NOMO-1 treated with DMSO at 0.1 percent for 48 hours (cell line): ENCODE results near the gene PBXIP1.
A peak's percentile ranks its signal among the peaks of the same experiment; 100 is the strongest.
"Not testable (repeated sequence)": the region's sequence is repeated elsewhere in the genome, so short reads cannot be mapped to it uniquely, and the experiment has no call there.

Experiments used
- DNase-seq: peaks from one replicate; lab custom pipeline; 2025; ENCODE audit not compliant: unreplicated experiment; lab: John Stamatoyannopoulos, UW

The PBXIP1 gene

DNA sequence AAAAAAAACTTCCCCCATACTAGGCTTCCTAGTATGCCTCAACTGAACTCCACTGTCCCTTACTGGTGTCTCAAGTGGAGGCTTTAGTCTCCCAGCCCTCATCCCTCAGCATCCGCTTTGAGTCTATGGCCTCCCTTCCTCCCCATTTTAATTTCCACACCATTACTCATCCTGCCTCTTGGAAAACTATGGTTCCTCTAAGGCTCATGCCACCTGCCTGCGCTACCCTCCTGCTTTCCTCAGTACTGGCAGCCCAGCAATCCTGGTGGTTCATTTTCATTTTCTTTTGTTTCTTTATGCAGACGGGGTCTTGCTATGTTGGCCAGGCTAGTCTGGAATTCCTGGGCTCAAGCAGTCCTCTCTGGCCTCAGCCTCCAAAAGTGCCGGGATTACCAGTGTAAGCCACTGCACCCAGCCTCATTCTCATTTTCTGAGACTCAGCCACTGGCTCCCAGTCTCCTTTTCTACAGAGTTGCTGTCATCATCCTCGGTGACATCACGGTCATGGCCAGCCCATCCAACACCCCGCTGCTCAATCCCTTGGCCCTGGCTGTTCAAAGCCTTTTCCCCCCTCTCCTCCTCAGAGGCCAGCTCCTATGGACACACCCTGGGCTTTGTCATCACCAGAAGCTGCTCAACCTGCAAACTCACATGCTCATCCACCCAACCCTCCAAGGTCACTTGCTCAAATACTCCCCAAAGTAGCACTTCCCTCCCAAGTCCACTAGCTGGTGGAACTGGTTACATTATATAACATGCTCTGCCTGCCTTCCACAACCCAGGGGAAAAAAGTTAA is 17.1 kb downstream of the PBXIP1 start:
- DNase-seq: no peak

DNA sequence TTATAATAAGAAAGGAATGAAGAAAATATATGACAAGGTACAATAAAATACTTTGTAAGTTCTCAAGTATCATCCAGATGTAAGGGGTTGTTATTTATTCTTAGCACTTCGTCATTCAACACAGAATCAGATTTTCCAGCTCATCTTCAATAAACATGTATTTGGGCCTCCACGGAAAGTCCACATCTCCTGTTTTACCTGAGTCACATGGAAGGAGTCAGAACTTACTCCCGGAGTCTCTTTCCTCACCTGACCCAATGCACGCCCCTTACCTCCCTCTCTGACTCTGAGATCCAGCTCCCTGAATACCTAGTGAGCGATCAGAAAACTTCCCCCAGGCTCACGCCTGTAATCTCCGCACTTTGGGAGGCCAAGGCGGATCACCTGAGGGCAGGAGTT is 17.9 kb downstream of the PBXIP1 start:
- no peak for DNase-seq

DNA sequence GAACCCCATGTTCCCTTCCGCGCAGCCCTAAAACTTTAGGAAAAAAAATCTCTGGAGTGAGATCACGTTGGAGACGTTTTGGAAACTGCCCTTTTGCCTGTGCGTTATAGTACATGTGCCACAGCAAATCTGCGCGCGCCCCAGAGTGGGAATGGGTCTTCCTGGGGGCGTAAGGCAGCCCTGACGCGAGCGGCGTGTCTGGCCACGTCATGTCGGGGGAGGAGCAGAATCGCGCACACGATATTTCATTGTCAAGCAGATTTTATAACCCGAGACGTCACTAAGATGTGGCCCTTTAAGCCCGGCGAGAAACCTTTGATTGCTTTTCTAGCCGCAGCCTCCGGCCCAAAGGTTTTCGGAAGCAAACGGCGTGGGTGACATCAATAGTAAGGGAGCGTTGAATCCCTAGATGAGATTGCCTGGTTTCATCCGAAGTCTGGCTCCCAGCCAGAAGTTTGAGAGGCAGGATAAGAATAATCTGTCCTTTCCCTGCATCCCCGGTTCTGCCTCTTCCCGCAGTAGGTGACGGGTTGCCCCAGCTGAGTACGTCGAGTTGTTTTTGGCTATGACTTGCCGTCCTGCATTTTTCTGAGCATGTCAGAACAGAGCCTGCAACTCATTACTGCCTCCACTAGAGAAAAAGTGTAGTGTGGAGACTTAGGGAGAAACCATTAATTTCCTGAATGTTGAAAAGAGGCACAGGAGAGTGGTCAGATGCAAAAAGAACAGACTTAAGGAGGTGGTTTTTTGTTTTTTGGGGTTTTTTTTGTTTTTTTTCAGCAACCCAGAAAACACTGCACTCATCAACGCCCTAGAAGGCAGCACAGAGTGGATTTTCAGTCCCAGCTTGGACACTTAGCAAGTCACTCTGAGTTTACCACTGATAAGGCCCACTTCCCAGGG is 18.6 kb downstream of the PBXIP1 start:
- peak; percentile 88 for DNase-seq

DNA sequence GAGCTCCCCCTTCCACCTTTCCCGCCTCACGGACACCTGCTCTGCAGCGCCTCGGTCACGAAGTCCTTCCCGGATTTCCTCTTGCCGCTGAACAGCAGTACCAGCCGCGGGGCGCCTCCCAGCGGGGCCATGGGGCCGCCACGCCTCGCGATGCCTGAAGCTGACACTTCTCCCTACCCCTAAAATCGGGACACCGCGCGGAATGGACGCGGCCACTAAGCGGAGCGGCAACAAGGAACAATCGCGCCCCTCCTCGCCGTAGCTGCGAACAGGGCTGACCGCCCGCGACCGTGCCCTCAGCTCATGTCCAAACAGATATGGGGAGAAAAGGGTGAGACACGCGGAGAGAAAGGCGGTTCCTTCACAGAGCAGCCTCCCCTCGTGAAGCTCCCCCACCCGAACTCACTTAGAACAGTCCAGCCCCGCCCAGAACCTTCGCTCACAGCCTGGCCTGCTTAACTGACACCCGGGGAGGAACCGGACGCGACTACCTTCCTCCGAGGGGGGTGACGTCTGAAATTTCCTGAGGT is 19.3 kb downstream of the PBXIP1 start, which contains the start of gene PMVK:
PMVK (minus strand) TSS at position 165 of the 530 bp plus-strand sequence; CDS start at position 131, 34 bp downstream.
- peak; percentile 93 for DNase-seq

DNA sequence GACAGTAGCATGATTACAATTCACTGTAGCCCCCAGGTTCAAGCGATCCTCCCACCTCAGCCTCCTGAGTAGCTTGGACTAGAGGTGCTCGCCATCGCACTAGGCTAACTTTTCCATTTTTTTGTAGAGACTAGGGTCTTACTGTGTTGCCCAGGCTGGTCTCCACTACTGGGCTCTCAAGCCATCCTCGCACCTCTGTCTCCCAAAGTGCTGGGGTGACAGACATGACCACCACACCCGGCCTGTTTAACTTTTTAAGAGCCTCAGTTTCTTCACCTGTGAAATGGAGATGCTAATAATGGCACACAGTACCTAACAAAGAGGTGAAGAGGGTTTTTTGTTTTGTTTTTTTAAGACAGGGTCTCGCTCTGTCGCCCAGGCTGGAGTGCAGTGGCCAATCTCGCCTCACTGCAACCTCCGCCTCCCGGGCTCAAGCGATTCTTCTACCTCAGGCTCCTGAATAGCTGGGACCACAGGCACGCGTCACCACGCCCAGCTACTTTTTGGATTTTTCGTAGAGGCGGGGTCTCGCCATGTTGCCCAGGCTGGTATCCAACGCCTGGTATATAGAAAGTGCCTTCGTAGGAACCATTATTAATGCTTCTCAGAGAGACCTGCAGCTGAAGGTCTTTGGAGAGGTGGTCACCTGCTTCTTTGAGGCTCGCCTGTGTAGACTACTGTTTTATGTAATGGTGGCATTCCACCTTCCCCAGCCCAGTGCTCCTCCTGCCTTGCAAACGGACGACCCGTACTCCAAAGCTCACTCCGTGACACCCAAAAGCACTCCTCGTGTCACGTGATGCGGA is 19.9 kb downstream of the PBXIP1 start:
- DNase-seq: peak; percentile 35

DNA sequence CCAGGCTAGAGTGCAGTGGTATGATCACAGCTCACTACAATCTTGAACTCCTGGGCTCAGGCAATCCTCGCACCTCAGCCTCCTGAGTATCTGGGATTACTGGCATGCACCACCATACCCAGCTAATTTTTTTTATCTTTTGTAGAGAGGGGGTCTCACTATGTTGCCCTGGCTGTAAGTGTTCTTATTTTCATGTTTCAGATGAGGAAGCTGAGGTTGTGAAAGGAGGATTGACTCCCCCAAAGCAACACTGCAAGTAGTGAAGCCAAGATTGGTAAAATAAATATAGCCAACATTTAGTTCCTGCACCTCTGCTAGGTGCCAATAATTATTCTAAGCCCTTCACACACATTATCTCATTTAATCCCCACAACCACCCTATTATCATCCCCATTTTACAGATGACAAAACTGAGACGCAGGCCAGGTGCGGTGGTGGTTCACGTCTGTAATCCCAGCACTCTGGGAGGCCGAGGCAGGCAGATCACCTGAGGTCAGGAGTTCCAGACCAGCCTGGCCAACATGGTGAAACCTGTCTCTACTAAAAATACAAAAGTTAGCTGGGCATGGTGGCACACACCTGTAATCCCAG is 21.4 kb downstream of the PBXIP1 start:
- DNase-seq: no peak

DNA sequence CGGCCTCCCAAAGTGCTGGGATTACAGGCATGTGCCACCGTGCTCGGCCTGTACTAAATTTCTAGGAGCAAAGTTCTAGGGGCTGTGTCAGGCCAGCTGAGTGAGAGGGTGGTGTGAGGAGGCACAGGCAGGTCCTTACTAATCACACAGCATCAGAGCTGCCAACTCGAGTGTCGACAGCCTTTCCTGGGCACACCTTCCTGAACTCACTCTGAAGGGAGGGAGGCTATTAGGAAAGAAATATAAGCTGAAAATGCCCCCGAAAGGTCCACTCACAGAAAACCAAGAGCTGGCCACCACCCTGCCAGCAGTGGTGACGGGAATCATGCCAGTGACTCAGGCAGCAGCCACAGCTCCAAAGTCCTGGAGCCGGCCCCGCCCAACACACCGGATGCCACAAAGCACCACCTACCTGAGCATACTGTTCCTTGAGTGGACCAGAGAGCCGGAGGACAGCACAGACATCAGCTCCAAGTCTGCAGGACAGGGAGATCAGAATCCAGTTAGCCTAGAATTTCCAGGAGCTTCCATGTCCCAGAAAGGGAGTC is 23.9 kb downstream of the PBXIP1 start:
- no peak for DNase-seq

DNA sequence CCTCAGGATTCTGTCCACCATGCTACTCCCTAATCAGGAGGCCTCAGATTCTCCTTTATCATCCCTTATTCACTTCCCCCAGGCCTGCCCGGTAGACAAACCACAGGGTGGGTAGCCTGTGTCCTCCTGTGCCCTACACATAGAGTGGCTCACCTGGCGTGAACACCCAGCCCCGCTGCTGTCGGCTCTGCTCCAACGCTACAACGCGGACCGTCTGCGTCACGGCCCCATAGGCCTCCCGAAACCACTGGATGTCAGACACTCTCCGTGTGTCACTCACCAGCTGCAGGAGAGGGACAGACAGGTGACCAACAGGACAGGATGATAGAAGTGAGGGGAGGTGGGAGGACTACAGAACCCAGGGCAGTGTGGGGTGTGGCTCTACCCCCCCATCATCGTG is 29.7 kb downstream of the PBXIP1 start:
- no peak for DNase-seq

DNA sequence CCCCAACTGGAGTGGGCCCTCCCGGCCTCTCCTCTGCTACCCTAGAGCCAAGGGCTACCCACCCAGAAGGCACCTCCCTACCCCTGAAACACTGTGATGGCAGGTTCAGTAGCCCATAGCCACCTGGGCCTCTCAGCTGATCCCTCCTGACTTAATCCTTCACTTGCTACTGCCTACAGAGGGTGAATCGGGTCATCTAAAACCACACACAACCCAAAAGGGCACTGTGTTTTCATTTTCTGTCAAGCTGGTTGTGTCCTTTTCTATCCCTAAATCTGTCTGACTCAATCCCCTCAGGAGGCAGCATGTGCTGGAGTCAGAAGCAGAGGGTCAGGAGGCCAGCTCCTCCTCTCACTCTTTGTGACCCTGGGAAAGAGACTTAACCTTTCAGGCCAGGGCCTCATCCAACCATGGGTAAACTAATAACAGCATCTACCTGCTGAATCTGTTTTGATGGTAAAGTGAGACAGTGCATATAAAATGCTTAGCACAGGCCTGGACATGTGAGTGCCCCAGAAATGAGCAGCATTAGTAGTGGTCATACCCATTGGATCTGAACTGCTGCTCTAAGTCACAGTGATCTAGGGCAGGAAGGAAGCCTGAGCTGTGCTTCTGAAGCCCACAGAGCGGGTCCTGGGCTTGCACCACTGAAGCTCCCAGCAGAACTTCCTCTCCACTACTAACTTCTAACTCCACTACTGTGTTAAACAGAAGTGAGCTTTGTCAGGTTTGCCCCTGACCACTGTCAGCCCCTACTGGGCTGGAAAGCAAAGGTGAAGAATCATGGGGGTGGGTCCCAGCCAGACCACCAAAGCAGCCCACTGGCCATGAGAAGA is 30.3 kb downstream of the PBXIP1 start:
- no peak for DNase-seq

DNA sequence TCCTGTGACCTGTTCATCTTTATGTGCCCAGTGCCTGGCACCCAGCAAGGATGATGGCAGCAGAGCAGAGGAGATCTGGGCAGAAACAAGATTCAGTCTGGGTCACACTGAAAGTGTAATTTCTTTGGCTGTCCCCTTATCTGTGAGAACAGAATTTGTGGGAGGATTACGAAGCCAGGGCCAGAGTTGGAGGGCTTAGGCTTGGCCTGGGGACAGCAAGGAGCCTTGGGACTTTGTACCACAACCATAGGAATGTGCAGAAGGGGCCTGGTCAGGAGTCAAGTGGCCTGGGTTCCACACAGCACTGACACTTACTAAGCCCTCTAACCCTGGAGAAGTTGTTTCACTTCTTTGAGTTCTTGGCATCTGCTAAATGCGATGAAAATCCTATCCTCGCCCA is 32.2 kb downstream of the PBXIP1 start:
- no peak for DNase-seq

DNA sequence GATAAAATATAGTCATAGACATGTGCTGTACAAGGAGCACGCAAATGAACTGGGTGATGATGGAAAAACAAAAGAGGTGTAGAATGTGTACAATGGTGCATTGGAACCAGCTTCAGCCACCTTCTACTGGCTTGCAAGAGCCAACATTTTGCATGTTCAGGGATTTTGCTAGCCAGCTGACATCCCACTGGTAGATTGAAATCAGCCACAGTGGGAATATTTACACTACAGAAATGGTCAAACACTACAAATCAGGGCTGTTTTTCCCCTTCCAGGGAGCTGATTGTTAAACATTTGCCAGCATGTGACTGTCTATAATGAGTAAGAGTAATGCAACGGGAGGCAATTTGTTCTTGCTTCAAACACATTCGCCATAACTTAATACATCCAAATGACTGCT is 42.6 kb downstream of the PBXIP1 start:
- DNase-seq: no peak

DNA sequence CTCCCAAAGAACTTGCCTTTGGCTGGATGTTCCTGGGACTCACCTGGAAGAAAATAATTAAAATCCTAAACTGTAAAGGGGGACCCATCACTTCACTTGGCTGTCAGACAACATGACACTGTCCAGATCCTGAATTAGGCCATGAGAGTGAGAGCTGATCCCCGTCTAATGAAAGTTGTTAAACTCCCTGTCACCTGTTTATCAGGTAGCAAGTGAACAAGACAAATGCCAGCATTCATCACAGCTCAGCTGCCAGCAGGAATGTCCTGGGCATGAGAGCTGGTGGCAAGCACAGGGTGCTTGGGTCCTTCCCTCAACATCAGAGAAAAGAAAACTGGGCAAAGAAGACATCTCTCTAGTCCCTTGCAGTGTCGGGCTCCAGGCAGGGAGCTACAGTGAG is 43.1 kb downstream of the PBXIP1 start:
- no peak for DNase-seq

DNA sequence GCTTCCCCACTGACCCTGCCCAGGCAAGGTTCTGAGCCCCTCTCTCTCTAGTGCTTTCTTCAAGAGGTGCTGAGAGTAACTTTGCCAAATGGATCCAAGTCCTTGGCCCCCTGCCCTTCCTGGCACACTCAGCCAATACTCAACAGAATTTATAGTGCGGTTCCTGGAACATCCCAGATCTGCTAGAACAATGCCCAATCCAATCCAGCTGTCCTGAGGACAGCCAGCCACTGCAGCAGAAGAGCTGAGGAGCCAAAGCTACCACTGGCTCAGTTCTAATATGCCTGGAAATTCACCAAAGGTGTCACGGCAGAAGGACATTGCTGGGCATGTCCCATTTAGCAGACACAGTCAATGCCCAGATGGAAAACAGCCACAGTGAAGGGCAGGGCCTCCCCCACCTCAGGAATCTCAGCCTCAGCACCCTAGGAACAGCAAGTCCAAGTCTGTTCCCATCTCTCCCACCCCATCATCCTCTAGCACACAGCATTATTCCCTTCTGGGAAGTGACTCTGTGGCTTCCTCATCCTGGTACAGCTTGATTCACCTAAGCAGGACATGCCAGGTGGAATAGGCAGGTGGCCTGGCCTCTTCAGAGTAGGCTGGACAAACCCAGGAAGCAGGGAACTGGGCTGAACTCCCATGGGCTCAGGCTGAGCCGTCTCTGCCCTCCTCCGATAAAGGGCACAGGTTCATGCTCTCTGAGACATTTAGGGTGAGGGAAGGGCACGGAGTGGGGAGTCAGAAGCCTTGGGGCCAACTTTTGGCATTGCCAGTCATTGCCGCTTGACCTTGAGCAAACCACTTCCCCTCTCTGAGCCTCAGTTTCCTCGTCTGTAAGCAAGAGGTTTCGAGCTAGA is 44.0 kb downstream of the PBXIP1 start:
- no peak for DNase-seq

DNA sequence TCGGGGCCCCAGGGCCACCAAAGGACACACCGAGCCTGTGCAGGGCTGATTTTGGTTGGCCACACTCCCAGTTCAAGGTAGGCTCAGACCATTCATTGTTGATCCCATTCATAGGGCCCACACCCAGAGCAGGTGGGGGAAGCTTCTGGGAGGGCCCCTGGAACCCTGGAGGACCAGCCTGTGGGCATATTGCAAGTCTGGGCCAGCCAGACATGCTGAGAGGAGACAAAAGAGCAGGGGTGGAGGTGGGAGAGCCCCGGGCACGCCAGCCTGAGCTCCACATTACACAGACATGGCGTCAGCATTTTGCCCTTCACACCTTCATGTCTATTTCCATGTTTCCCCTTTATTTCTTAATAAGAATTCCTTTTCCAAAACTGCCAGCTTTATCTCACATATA is 45.0 kb downstream of the PBXIP1 start:
- no peak for DNase-seq

DNA sequence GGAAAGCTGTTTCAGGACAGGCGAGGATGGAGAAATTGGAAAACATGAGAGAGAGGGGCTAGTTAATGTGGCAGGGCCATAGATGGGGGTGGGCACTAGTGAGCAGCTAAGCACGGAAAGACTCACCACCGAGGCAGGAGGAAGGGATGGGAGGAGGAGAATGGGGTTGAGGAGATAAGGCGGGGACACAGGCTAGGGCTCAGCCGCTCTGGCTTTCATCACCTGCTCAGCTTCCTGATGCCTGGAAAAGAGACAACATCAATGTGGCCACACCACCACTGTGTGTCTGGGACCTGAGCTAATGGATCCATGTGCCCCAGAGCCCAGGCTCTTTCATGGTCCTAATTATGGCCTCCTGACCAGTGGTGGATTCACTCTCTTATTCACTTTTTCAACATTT is 47.0 kb downstream of the PBXIP1 start:
- DNase-seq: no peak

DNA sequence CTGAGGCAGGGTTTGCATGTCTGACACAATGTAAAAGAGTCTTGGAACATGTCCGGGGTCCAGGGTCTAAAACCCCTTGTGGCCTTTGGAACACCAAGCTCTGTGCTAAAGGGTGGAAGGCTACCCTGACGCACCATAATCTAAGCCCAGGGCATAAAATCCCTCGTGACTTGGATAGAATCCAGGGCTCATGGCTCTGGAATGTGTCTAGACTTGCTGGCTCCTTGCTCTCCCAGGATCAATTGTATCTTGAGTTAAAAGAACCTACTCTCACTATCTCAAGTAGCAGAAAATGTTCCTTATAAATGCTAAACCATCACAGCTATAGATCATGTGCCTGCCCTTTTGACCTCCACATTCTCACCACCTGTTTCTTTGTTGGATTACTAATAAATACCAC is 47.8 kb downstream of the PBXIP1 start:
- not testable (repeated sequence) for DNase-seq

DNA sequence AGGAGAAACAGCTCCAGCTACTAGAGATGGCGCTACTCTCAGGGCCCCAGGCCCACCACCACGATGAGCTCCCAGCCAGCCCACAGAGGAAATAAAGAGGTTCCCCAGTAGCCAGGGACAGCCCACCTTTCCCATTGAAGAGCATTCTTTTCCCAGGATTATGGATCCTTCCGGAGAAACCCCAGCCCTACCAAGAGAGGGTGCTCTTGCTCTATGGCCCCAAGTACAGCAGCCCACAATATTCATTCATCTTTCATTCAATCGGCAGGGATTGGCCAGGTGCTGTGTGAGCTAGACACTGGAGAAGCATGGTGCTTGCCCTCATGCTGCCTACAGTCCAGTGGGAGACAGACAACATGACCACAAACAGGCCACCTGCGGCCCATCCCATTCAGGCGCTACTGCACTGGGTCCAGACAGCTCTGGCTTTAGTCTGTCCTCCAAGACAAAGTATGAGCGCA is 49.2 kb downstream of the PBXIP1 start:
- DNase-seq: no peak

DNA sequence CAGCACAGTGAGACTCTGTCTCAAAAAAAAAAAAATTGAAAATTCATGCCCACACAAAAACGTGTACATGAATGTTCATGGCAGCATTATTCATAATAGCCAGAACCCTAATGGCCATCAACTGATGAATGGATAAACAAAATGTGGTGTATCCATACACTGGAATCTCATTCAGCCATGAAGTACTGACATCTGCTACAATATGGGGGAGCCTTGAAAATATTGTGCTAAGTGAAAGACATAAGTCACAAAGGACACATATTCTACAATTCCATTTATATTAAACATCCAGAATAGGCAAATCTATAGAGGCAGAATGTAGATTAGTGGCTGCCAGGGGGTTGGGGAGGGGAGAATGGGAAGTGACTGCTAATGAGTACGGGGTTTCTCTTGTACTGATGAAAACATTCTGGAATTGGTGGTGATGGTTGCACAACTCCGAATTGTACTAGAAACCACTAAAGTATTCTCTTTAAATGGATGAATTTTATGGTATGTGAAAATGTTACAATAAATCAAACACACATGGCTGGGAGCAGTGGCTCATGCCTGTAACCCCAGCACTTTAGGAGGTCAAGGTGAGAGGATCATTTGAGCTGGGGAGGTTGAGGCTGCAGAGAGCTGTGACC is 52.8 kb downstream of the PBXIP1 start:
- no peak for DNase-seq
